ENCODE data around the gene TNNI3K. TPM values are rescaled to one million over a fixed set of nuclear protein-coding genes. Genes with fewer than 3 reads are reported as not detected.

TNNI3K gene
- total and polyA plus RNA-seq, 9 of the 15 experiments (the other 6 are each of a cell fraction or from before 2014, with no cell fraction given): 0.21 to 0.53 (median 0.32) TPM; not detected in 5

DNA sequence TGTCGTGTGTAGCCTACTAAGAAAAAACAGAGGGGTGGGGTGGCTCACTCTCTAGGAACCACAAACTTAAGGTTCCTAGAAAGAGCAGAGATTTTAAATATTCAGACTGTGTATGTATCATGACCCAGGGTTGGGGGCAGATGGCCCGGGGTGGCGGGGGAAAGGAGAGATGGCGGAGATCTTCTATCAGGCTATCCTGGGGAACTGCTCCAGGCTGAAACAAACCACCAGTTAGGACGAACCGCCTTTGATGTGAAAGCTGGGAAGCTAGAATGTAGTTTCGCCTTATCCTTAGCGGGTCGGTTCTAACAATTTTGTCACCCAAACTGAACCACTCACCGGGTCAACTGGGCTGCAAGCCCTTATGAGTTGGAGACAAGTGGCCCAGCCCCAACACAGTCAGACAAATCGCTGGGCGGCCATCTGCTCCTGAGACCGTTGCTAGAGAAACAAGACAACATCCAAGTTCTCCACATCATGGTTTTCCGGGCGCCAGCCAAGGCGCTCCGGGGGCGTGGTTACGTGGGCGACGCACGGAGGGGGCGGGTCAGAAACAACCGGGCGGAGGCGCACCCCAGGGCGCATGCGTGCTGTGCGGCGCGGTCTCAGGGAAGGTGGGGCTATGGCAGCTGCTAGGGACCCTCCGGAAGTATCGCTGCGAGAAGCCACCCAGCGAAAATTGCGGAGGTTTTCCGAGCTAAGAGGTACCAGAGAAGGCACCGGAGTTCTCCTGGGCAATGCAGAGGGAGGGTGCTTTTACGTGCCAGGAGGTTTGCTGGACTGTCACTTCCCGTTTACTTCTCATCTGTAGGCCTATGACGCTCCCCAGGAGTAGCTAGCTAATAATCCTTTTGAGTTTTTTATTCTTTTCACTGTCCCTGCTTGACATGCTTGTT is 37.3 kb upstream of the TNNI3K start, which contains the start of the genes FPGT and LRRIQ3:
TSS of gene FPGT (plus strand) at position 586 of the 896 bp plus-strand sequence. CDS start at position 623, 37 bp downstream.
TSS of gene LRRIQ3 (minus strand) at position 520 of the 896 bp plus-strand sequence. CDS start 14,492 bp downstream, outside the sequence.
- FAIRE-seq (peak; percentile 95), DNase-seq (ENCODE audit: extremely low read depth in 1 of 4, low spot score in 3 of 4) (peak; percentile 96 to 98 (median 98)), ATAC-seq (peak; percentile 96)
- ChIA-PET POLR2A (interaction anchor here (0.5 to 1.1 kb wide), 3 partner anchors 15 to 492 kb away, joined by 3 read pairs; no protein-coding TSS in a partner anchor), CTCF (ENCODE audit: low intra/inter-chr PET ratio) (no interaction called here)
- Histone ChIP-seq H3K36me3 (ENCODE audit: control insufficient read depth, insufficient read depth, low read length) (peaks cover 7% of the 10 kb centered on the region; the same call in 1 of the 3 replicates), H3K4me2 (ENCODE audit: insufficient read depth, low read length) (peak within 1 kb of the TSS; percentile 89), H3K4me1 (replicated peaks in 1 of 2; ENCODE audit: control insufficient read depth in 2 of 2, insufficient read depth in 2 of 2, low read length in 2 of 2) (no peaks in the 10 kb centered on the region), H4K20me1 (replicated peaks; ENCODE audit: control insufficient read depth, insufficient read depth, low read length) (no peaks in the 10 kb centered on the region), H3K27me3 (ENCODE audit: control insufficient read depth in 2 of 2, insufficient read depth in 2 of 2, low read length in 2 of 2) (no peaks in the 10 kb centered on the region), H3K9me3 (replicated peaks; ENCODE audit: control insufficient read depth, insufficient read depth, low read depth, low read length) (no peaks in the 10 kb centered on the region), H3K9me1 (ENCODE audit: control insufficient read depth, insufficient read depth, low read length) (no peaks in the 10 kb centered on the region), H3K27ac (ENCODE audit: extremely low read depth, low read depth, low read length) (peak within 1 kb of the TSS; percentile 65), H2AFZ (ENCODE audit: low read depth, low read length) (peak within 1 kb of the TSS; percentile 99), H3K4me3 (peak within 1 kb of the TSS; percentile 57), H3K9ac (ENCODE audit: insufficient read depth in 1 of 2, low read depth in 2 of 2, low read length in 2 of 2) (peak within 1 kb of the TSS; percentile 76 to 93), H3K79me2 (ENCODE audit: control insufficient read depth, insufficient read depth, low read length) (peaks cover 9% of the 10 kb centered on the region)
- in situ Hi-C loops (cut with MboI) (no loop called here), intact Hi-C loops (cut with micrococcal nuclease) (loop anchor here (5.0 kb wide), 1 partner anchor 534 kb away; the partner anchor contains the start of genes CRYZ and TYW3)
- under 1% methylated on average over 24 of the region's 41 CpGs for WGBS (ENCODE audit: insufficient coverage, low coverage, missing lambda C conversion rate)
- BruUV-seq (replicated peaks): TSS peak; percentile 92
- TF ChIP-seq MAZ (CRISPR knock-in tag; conservative IDR thresholded peaks at IDR 0.05 in 1 of 2, IDR thresholded peaks at IDR 0.05 in 1 of 2) (peak in 1 of 2 experiments; percentile 62; a peak in 2 of 4 replicates), KDM5B (IDR thresholded peaks at IDR 0.05; ENCODE audit: insufficient replicate concordance, low read depth, low read length) (peak; percentile 40), POLR2B (IDR thresholded peaks at IDR 0.05; ENCODE audit: low read depth, partially characterized antibody) (peak; percentile 78), ZNF175 (CRISPR knock-in tag; IDR thresholded peaks at IDR 0.05; ENCODE audit: low read depth) (no peak), CXXC5 (CRISPR knock-in tag; IDR thresholded peaks at IDR 0.05) (peak; percentile 80), CBX1 (IDR thresholded peaks at IDR 0.05; ENCODE audit: low read depth) (0 out of 2 replicates have a peak, but pooled peaks have one; percentile 21), POLR2AphosphoS5 (IDR thresholded peaks at IDR 0.05; ENCODE audit: control insufficient read depth, insufficient read depth, low read depth, low read length) (peak; percentile 58), CTCFL (IDR thresholded peaks at IDR 0.05; ENCODE audit: borderline replicate concordance, insufficient read depth, low read depth, low read length, poor library complexity, severe bottlenecking) (no peak), LARP7 (IDR thresholded peaks at IDR 0.05) (no peak), TAF9B (IDR thresholded peaks at IDR 0.05; ENCODE audit: partially characterized antibody) (peak; percentile 23), SETDB1 (IDR thresholded peaks at IDR 0.05; ENCODE audit: low read length) (peak; percentile 51), LEF1 (IDR thresholded peaks at IDR 0.05) (0 out of 2 replicates have a peak, but pooled peaks have one; percentile 20), SP1 (CRISPR knock-in tag; IDR thresholded peaks at IDR 0.05) (peak; percentile 63), GTF2F1 (IDR thresholded peaks at IDR 0.05; ENCODE audit: low read depth, low read length) (0 out of 2 replicates have a peak, but pooled peaks have one; percentile 24)
- TF ChIP-seq, protein P1, sequence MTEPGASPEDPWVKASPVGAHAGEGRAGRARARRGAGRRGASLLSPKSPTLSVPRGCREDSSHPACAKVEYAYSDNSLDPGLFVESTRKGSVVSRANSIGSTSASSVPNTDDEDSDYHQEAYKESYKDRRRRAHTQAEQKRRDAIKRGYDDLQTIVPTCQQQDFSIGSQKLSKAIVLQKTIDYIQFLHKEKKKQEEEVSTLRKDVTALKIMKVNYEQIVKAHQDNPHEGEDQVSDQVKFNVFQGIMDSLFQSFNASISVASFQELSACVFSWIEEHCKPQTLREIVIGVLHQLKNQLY (CRISPR knock-in tag; conservative IDR thresholded peaks at IDR 0.05): no peak
- TF ChIP-seq, protein P2, sequence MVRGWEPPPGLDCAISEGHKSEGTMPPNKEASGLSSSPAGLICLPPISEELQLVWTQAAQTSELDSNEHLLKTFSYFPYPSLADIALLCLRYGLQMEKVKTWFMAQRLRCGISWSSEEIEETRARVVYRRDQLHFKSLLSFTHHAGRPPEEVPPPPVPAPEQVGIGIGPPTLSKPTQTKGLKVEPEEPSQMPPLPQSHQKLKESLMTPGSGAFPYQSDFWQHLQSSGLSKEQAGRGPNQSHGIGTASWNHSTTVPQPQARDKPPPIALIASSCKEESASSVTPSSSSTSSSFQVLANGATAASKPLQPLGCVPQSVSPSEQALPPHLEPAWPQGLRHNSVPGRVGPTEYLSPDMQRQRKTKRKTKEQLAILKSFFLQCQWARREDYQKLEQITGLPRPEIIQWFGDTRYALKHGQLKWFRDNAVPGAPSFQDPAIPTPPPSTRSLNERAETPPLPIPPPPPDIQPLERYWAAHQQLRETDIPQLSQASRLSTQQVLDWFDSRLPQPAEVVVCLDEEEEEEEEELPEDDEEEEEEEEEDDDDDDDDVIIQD (CRISPR knock-in tag; IDR thresholded peaks at IDR 0.05): no peak

Measured in K562 (cell line).